HG03097 (cell line): Measurements from ENCODE around the gene CPN2.

ENCODE experiments used
- ATAC-seq: cut with Tn5 transposase; IDR thresholded peaks from one replicate; pipeline ENCODE4 v1.9.1; 2021; ENCODE audit not compliant: unreplicated experiment, low FRiP score

CPN2 gene

GRCh38 chr3:194351080-194351672, at the start of gene CPN2:
CPN2 (minus strand) TSS chr3:194351328; CDS start chr3:194342702, 8,626 bp downstream.
- ATAC-seq, result no peak

- no peak for ATAC-seq
Measured at GRCh38 chr3:194399874-194400411, 48.8 kb upstream of the CPN2 start.

GRCh38 chr3:194399166-194399565, 48.0 kb upstream of the CPN2 start, which contains the start of gene GP5:
GP5 (minus strand) TSS chr3:194399266; CDS start chr3:194398282, 984 bp downstream.
- ATAC-seq, result no peak

GRCh38 chr3:194397757-194398312, 46.7 kb upstream of the CPN2 start:
- no peak for ATAC-seq

GRCh38 chr3:194396859-194397756, 46.0 kb upstream of the CPN2 start:
- no peak for ATAC-seq

GRCh38 chr3:194396539-194396858, 45.4 kb upstream of the CPN2 start:
- no peak for ATAC-seq

- no peak for ATAC-seq
Measured at GRCh38 chr3:194395778-194396538, 44.8 kb upstream of the CPN2 start.

- ATAC-seq, result no peak
Measured at GRCh38 chr3:194395212-194395611, 44.1 kb upstream of the CPN2 start.

GRCh38 chr3:194392576-194392975, 41.4 kb upstream of the CPN2 start:
- no peak for ATAC-seq

GRCh38 chr3:194390835-194391234, 39.7 kb upstream of the CPN2 start:
- no peak for ATAC-seq

- no peak for ATAC-seq
Measured at GRCh38 chr3:194389269-194389668, 38.1 kb upstream of the CPN2 start.

GRCh38 chr3:194387926-194388418, 36.8 kb upstream of the CPN2 start:
- ATAC-seq, result no peak

GRCh38 chr3:194387276-194387675, 36.1 kb upstream of the CPN2 start:
- ATAC-seq, result no peak

GRCh38 chr3:194386648-194387047, 35.5 kb upstream of the CPN2 start:
- ATAC-seq, result no peak

GRCh38 chr3:194386066-194386465, 34.9 kb upstream of the CPN2 start:
- ATAC-seq, result no peak

- ATAC-seq, result no peak
Measured at GRCh38 chr3:194384569-194385001, 33.5 kb upstream of the CPN2 start.

- no peak for ATAC-seq
Measured at GRCh38 chr3:194384156-194384555, 33.0 kb upstream of the CPN2 start.

- no peak for ATAC-seq
Measured at GRCh38 chr3:194383276-194383940, 32.3 kb upstream of the CPN2 start.

GRCh38 chr3:194382892-194383223, 31.7 kb upstream of the CPN2 start:
- ATAC-seq, result no peak
